ENCODE measurements around the gene ADAMTS19. TPM values are rescaled to one million over a fixed set of nuclear protein-coding genes. Genes with fewer than 3 reads are reported as not detected.

The ADAMTS19 gene
- total RNA-seq, 1 experiment from 2014 or later, result 20.3 TPM

- Histone ChIP-seq H2AFZ (ENCODE audit: low read length) (no peak overlapping the region), H3K4ac (ENCODE audit: low read depth, low read length) (no peak overlapping the region), H2AK5ac (ENCODE audit: insufficient read length, low read length) (no peak overlapping the region), H2BK20ac (ENCODE audit: low read depth, low read length, poor library complexity, severe bottlenecking) (no peak overlapping the region), H3K4me1 (ENCODE audit: insufficient read depth, low read length) (no peaks in the 10 kb centered on the region), H3K27ac (ENCODE audit: insufficient read length, low read depth, low read length) (no peak overlapping the region), H4K20me1 (ENCODE audit: control insufficient read depth, insufficient read depth, insufficient read length) (no peaks in the 10 kb centered on the region), H3K18ac (ENCODE audit: insufficient read length, low read depth, low read length) (no peak overlapping the region), H3K9me3 (ENCODE audit: control insufficient read depth, low read depth, low read length) (no peaks in the 10 kb centered on the region), H3K4me2 (ENCODE audit: insufficient read depth, insufficient read length, low read length) (no peak overlapping the region), H2BK120ac (ENCODE audit: low read depth, low read length, poor library complexity, severe bottlenecking) (no peak overlapping the region), H3K9ac (ENCODE audit: extremely low read depth, insufficient read length, low read length) (no peak overlapping the region), H4K8ac (replicated peaks; ENCODE audit: insufficient read length, low read depth, low read length) (no peak overlapping the region), H3K79me2 (ENCODE audit: insufficient read depth, low read length) (no peaks in the 10 kb centered on the region), H3K14ac (ENCODE audit: insufficient read depth, low read length) (no peak overlapping the region), H3K56ac (ENCODE audit: insufficient read length, low read depth, low read length) (no peak overlapping the region), H2BK15ac (ENCODE audit: low read depth, low read length) (no peak overlapping the region), H3T11ph (ENCODE audit: low read length) (no peak overlapping the region), H2BK5ac (ENCODE audit: insufficient read length, low read length) (no peak overlapping the region), H3K79me1 (ENCODE audit: insufficient read depth, low read depth, low read length, poor library complexity, severe bottlenecking) (no peaks in the 10 kb centered on the region), H4K91ac (ENCODE audit: insufficient read length, low read depth, low read length) (no peak overlapping the region), H2BK12ac (ENCODE audit: insufficient read length, low read depth, low read length) (no peak overlapping the region), H3K23ac (ENCODE audit: insufficient read length, low read depth, low read length) (no peak overlapping the region), H4K5ac (ENCODE audit: insufficient read length, low read depth, low read length) (no peak overlapping the region), H3K27me3 (ENCODE audit: insufficient read depth, low read length) (no peaks in the 10 kb centered on the region), H3K23me2 (ENCODE audit: insufficient read length, low read depth, low read length, poor library complexity, severe bottlenecking) (no peaks in the 10 kb centered on the region)
- no CpG with 5 or more reads among the region's 1 CpG for WGBS (ENCODE audit: extremely low coverage, insufficient read length, low lambda C conversion rate)
- Mint-ChIP-seq H3K9me3 (peaks cover 3% of the 10 kb centered on the region in 2 experiments; a peak in 2 of 5 replicates), H3K27ac (no peak overlapping the region), H3K4me3 (no peak overlapping the region), H3K4me1 (no peaks in the 10 kb centered on the region), H3K36me3 (ENCODE audit: insufficient read depth in 1 of 3, low read depth in 3 of 3) (peaks cover 18 to 20% (median 19%) of the 10 kb centered on the region in 3 experiments; a peak in 6 of 7 replicates), H3K27me3 (ENCODE audit: low read depth) (no peaks in the 10 kb centered on the region)
- no peak for DNase-seq
- TF ChIP-seq, protein P1, sequence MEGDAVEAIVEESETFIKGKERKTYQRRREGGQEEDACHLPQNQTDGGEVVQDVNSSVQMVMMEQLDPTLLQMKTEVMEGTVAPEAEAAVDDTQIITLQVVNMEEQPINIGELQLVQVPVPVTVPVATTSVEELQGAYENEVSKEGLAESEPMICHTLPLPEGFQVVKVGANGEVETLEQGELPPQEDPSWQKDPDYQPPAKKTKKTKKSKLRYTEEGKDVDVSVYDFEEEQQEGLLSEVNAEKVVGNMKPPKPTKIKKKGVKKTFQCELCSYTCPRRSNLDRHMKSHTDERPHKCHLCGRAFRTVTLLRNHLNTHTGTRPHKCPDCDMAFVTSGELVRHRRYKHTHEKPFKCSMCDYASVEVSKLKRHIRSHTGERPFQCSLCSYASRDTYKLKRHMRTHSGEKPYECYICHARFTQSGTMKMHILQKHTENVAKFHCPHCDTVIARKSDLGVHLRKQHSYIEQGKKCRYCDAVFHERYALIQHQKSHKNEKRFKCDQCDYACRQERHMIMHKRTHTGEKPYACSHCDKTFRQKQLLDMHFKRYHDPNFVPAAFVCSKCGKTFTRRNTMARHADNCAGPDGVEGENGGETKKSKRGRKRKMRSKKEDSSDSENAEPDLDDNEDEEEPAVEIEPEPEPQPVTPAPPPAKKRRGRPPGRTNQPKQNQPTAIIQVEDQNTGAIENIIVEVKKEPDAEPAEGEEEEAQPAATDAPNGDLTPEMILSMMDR (conservative IDR thresholded peaks at IDR 0.05), result no peak
These were observed 149.6 kb downstream of the ADAMTS19 start for GRCh38 chr5:129609710-129610109.
